CD14-positive monocyte (primary cell): Measurements from ENCODE around the gene ANKRD17. TPM values are rescaled to one million over a fixed set of nuclear protein-coding genes. Genes with fewer than 3 reads are reported as not detected.

Source experiments
- DNase-seq, 3 donors: peaks; one replicate each; pipeline ENCODE4 v3.0.0-alpha.2; 2011 to 2022
- H2AFZ ChIP-seq: 2 replicates; pipeline ENCODE4 v1.6.0; 2012; ENCODE audit warnings: mild to moderate bottlenecking, low read depth, low read length, inconsistent platforms; ENCODE audit not compliant: insufficient read depth, poor library complexity, severe bottlenecking
- H3K27ac ChIP-seq, 2 donors: 1 replicate in 1 of 2; 2 replicates in 1 of 2; pipeline ENCODE4 v1.5.1; 2012 to 2013; ENCODE audit warnings: low read length in 2 of 2, control low read depth in 1 of 2, inconsistent platforms in 1 of 2, low read depth in 1 of 2, mild to moderate bottlenecking in 1 of 2
- H3K27me3 ChIP-seq, 2 donors: one replicate each; pipeline versions ENCODE4 v1.6.0 to v1.6.1; 2011 to 2013; ENCODE audit warnings: low read length in 2 of 2; ENCODE audit not compliant: control insufficient read depth in 2 of 2, insufficient read depth in 2 of 2
- H3K36me3 ChIP-seq, 2 donors: replicated peaks in 1 of 2; 1 replicate in 1 of 2; 2 replicates in 1 of 2; pipeline versions ENCODE4 v1.5.1 to v1.6.1; 2012 to 2013; ENCODE audit warnings: low read length in 2 of 2, control low read depth in 1 of 2, inconsistent platforms in 1 of 2, mild to moderate bottlenecking in 1 of 2; ENCODE audit not compliant: insufficient read depth in 2 of 2, control insufficient read depth in 1 of 2
- H3K4me1 ChIP-seq, 2 donors: 1 replicate in 1 of 2; 2 replicates in 1 of 2; pipeline versions ENCODE4 v1.5.1 to v1.6.1; 2012 to 2013; ENCODE audit warnings: low read length in 2 of 2, control low read depth in 1 of 2, inconsistent platforms in 1 of 2, mild to moderate bottlenecking in 1 of 2, moderate library complexity in 1 of 2; ENCODE audit not compliant: insufficient read depth in 2 of 2, control insufficient read depth in 1 of 2
- H3K4me2 ChIP-seq: replicated peaks from 2 replicates; pipeline ENCODE3; 2012; ENCODE audit warnings: low read length, moderate library complexity, mild to moderate bottlenecking; ENCODE audit not compliant: poor library complexity, severe bottlenecking; ENCODE audit errors: extremely low read depth
- H3K4me3 ChIP-seq, 3 experiments: fragments of 200-600 bp in 1 of 3; sonication (generic) in 1 of 3; replicated peaks in 1 of 3; 1 replicate in 2 of 3; 2 replicates in 1 of 3; pipeline ENCODE4 v1.5.1; 2011 to 2013; ENCODE audit warnings: low read length in 3 of 3, mild to moderate bottlenecking in 3 of 3, control low read depth in 2 of 3, low read depth in 2 of 3, inconsistent platforms in 1 of 3, moderate library complexity in 1 of 3
- H3K79me2 ChIP-seq: 2 replicates; pipeline ENCODE4 v1.6.0; 2012; ENCODE audit warnings: mild to moderate bottlenecking, control low read depth, inconsistent platforms, low read length, moderate library complexity; ENCODE audit not compliant: insufficient read depth
- H3K9ac ChIP-seq: 2 replicates; pipeline ENCODE4 v1.6.0; 2017; ENCODE audit warnings: low read length, mild to moderate bottlenecking; ENCODE audit not compliant: insufficient read depth, poor library complexity, severe bottlenecking
- H3K9me3 ChIP-seq, 2 donors: replicated peaks in 1 of 2; 1 replicate in 1 of 2; 2 replicates in 1 of 2; pipeline versions ENCODE4 v1.5.1 to v1.6.1; 2012 to 2013; ENCODE audit warnings: low read length in 2 of 2, control low read depth in 1 of 2; ENCODE audit not compliant: control insufficient read depth in 1 of 2, insufficient read depth in 1 of 2
- H4K20me1 ChIP-seq: 2 replicates; pipeline ENCODE4 v1.6.0; 2012; ENCODE audit warnings: mild to moderate bottlenecking, low read length, control low read depth, moderate library complexity; ENCODE audit not compliant: insufficient read depth
- H3K27ac Mint-ChIP-seq, 7 donors: one replicate each; pipeline ENCODE4 v1.8.0; 2020; ENCODE audit warnings: mild to moderate bottlenecking in 7 of 7, mixed read lengths in 7 of 7, moderate library complexity in 6 of 7, inconsistent platforms in 2 of 7
- H3K27me3 Mint-ChIP-seq, 3 donors: one replicate each; pipeline ENCODE4 v1.8.0; 2021 to 2022; ENCODE audit warnings: low read depth in 3 of 3, mild to moderate bottlenecking in 3 of 3, mixed read lengths in 3 of 3, moderate library complexity in 3 of 3, inconsistent platforms in 1 of 3
- H3K36me3 Mint-ChIP-seq, 2 donors: one replicate each; pipeline ENCODE4 v1.8.0; 2020; ENCODE audit warnings: mixed read lengths in 2 of 2, inconsistent platforms in 1 of 2, mild to moderate bottlenecking in 1 of 2
- H3K4me1 Mint-ChIP-seq: one replicate; pipeline ENCODE4 v1.8.0; 2020; ENCODE audit warnings: mild to moderate bottlenecking, mixed read lengths
- H3K4me3 Mint-ChIP-seq, 2 donors: one replicate each; pipeline ENCODE4 v1.8.0; 2020; ENCODE audit warnings: mild to moderate bottlenecking in 2 of 2, mixed read lengths in 2 of 2, moderate library complexity in 1 of 2
- H3K9me3 Mint-ChIP-seq, 7 donors: one replicate each; pipeline ENCODE4 v1.8.0; 2020 to 2022; ENCODE audit warnings: mixed read lengths in 7 of 7, mild to moderate bottlenecking in 6 of 7, moderate library complexity in 6 of 7, inconsistent platforms in 2 of 7
- whole genome bisulfite sequencing: methylation state at CpG from one replicate; pipeline ENCODE4 v1.1.5; 2013; ENCODE audit warnings: missing lambda C conversion rate; ENCODE audit not compliant: insufficient coverage; 5-methylcytosine and 5-hydroxymethylcytosine counted together
- intact Hi-C, 2 donors: fragments of 100-400 bp; cut with micrococcal nuclease; formaldehyde crosslinking; loops; one replicate each; pipeline versions ENCODE4 v1.15.0 to v1.15.1; 2023
- polyA plus RNA-seq, 3 donors: library from polyadenylated mRNA; depleted of rRNA in 1 of 3; unstranded in 2 of 3; stranded (reverse) in 1 of 3; fragments of 300-500 nt in 2 of 3; fragments of >200 nt in 1 of 3; fragmentation: Illumina TruSeq in 2 of 3; gene quantifications; 1 replicate in 2 of 3; 2 replicates in 1 of 3; pipeline ENCODE4 v1.2.3, GENCODE V29; 2012 to 2021
- TF ChIP-seq, protein P1 (sequence below): fragments of 200-600 bp; IDR thresholded peaks from one replicate; pipeline ENCODE4 v1.8.0; 2022; ENCODE audit warnings: antibody characterized with exemption, mild to moderate bottlenecking

The ANKRD17 gene
- polyA plus RNA-seq, 3 donors: 5.3 to 18.9 (median 9.0) TPM

DNA sequence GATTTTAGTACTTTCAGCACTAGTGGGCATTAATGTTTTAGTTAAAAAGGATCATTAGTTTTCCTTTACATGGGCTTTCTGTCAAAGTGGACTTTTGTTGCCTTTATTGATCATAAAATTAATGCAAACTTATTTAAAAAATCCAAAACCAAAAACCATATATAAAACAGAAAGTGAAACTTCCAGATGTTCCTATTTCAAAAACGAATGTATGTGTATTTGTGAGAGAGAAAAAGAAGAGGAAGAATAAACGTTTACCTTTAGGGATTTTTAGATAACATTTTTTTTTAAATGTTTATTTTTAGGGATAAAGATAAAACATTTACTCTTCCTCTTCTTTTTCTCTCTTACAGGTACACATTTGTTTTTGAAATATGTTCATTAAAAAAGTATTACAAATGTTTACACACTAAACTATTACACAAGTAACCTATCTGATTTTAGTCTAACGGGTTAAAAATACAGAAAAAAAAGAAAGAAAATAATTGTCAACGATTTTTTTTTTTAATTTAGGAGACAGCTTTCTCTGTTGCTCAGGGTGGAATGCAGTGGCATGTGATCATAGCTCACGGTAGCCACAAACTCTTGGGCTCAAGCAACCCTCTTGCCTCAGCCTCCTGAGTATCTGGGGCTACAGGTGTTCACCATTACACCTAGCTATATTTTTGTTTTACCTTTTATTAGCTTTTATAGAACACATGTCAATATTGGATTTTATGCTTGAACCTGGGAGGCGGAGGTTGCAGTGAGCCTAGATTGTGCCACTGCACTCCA, 172.3 kb downstream of the ANKRD17 start:
- Histone ChIP-seq H3K27ac (peak overlapping the region in 1 of 2 donors; percentile 59), H3K4me1 (peaks cover 0 to 3% of the 10 kb centered on the region in 2 donors), H2AFZ (peak overlapping the region; percentile 19), H3K27me3 (no peaks in the 10 kb centered on the region), H4K20me1 (no peaks in the 10 kb centered on the region), H3K9me3 (no peaks in the 10 kb centered on the region), H3K79me2 (peaks cover 11% of the 10 kb centered on the region), H3K9ac (peak overlapping the region; percentile 55), H3K4me2 (peak overlapping the region; percentile 61), H3K4me3 (peak overlapping the region; percentile 29 to 57 (median 45)), H3K36me3 (peaks cover 31 to 59% of the 10 kb centered on the region in 2 donors)
- H3K9me3 Mint-ChIP-seq: no peaks in the 10 kb centered on the region
- peak overlapping the region; percentile 31 to 71 for H3K4me3 Mint-ChIP-seq
- H3K27me3 Mint-ChIP-seq: no peaks in the 10 kb centered on the region
- peaks cover 38 to 54% of the 10 kb centered on the region in 2 donors for H3K36me3 Mint-ChIP-seq
- peak overlapping the region in 4 of 7 donors; percentile 54 to 82 (median 74) for H3K27ac Mint-ChIP-seq
- TF ChIP-seq, protein P1, sequence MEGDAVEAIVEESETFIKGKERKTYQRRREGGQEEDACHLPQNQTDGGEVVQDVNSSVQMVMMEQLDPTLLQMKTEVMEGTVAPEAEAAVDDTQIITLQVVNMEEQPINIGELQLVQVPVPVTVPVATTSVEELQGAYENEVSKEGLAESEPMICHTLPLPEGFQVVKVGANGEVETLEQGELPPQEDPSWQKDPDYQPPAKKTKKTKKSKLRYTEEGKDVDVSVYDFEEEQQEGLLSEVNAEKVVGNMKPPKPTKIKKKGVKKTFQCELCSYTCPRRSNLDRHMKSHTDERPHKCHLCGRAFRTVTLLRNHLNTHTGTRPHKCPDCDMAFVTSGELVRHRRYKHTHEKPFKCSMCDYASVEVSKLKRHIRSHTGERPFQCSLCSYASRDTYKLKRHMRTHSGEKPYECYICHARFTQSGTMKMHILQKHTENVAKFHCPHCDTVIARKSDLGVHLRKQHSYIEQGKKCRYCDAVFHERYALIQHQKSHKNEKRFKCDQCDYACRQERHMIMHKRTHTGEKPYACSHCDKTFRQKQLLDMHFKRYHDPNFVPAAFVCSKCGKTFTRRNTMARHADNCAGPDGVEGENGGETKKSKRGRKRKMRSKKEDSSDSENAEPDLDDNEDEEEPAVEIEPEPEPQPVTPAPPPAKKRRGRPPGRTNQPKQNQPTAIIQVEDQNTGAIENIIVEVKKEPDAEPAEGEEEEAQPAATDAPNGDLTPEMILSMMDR: no peak
- DNase-seq: peak in 1 of 3 donors; percentile 25
- no CpG with 5 or more reads among the region's 6 CpGs for WGBS
- intact Hi-C loops: no loop called here
- peaks cover 4% of the 10 kb centered on the region for H3K4me1 Mint-ChIP-seq

DNA sequence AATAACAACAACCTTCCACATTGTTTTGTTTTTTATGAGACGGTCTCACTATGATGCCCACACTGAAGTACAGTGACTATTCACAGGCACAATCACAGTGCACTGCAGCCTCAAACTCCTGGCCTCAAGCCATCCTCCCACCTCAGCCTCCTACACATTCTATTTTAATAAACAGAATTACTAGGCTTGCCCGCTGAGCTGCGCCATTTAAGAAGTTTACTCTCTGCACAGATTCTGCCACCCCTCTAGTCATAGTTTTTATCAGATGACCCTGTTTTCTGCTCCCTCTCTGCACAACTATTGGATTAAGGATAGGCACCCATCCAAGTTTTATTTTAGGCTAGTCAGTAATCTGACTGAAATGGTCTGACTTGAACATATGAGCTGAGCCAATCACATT, 177.8 kb downstream of the ANKRD17 start:
- Mint-ChIP-seq H3K27me3 (no peaks in the 10 kb centered on the region), H3K36me3 (peaks cover 55 to 76% of the 10 kb centered on the region in 2 donors)
- 93% methylated on average over 3 of the region's 3 CpGs for WGBS

More for the DNA sequence above, 177.8 kb downstream of the ANKRD17 start:
- H3K79me2 ChIP-seq: peaks cover 4% of the 10 kb centered on the region
- no peaks in the 10 kb centered on the region for H3K9me3 ChIP-seq
- H3K4me2 ChIP-seq: no peak overlapping the region
- H3K27ac ChIP-seq: peak overlapping the region in 1 of 2 donors; percentile 40
- H2AFZ ChIP-seq: no peak overlapping the region
- Mint-ChIP-seq H3K27ac (peak overlapping the region in 3 of 7 donors; percentile 6 to 55 (median 30)), H3K4me1 (no peaks in the 10 kb centered on the region), H3K4me3 (no peak overlapping the region), H3K9me3 (no peaks in the 10 kb centered on the region)
- H4K20me1 ChIP-seq: no peaks in the 10 kb centered on the region
- TF ChIP-seq, protein P1: no peak
- H3K36me3 ChIP-seq: peaks cover 62 to 95% of the 10 kb centered on the region in 2 donors
- no peak overlapping the region for H3K4me3 ChIP-seq
- no peaks in the 10 kb centered on the region for H3K27me3 ChIP-seq
- intact Hi-C loops: no loop called here
- no peak for DNase-seq
- no peaks in the 10 kb centered on the region for H3K4me1 ChIP-seq
- H3K9ac ChIP-seq: no peak overlapping the region
